HCT116 (cell line): ENCODE data around the gene SLC15A5.

Experiments
- EZH2 ChIP-seq: fragments of 200-600 bp; sonication (generic); IDR thresholded peaks from 2 replicates; pipeline ENCODE4 v1.6.1; 2017; ENCODE audit warnings: antibody characterized with exemption, mixed run types
- POLR2AphosphoS5 ChIP-seq: IDR thresholded peaks from 2 replicates; pipeline ENCODE4 v1.6.1; 2011; ENCODE audit warnings: mild to moderate bottlenecking, low read depth, low read length, moderate library complexity
- RAD21 ChIP-seq: IDR thresholded peaks from 2 replicates; pipeline ENCODE4 v1.6.1; 2012; ENCODE audit warnings: low read depth, mild to moderate bottlenecking
- TCF7L2 ChIP-seq: IDR thresholded peaks from 2 replicates; pipeline ENCODE4 v1.7.0; 2011; ENCODE audit warnings: borderline replicate concordance, inconsistent platforms; ENCODE audit not compliant: insufficient read depth, insufficient read length; ENCODE audit errors: extremely low read depth
- TF ChIP-seq, protein P1 (sequence below): IDR thresholded peaks from 2 replicates; pipeline ENCODE4 v1.6.1; 2012
- TF ChIP-seq, protein P2 (sequence below), 3 experiments: fragments of 200-600 bp in 1 of 3; sonication (generic) in 1 of 3; IDR thresholded peaks in 2 of 3; conservative IDR thresholded peaks in 1 of 3; 2 replicates each; pipeline ENCODE4 v1.5.1; 2012 to 2017; ENCODE audit warnings: low read depth in 2 of 3, low read length in 2 of 3, antibody characterized with exemption in 1 of 3, borderline replicate concordance in 1 of 3, control low read depth in 1 of 3, mild to moderate bottlenecking in 1 of 3, mixed read lengths in 1 of 3, mixed run types in 1 of 3, moderate library complexity in 1 of 3; ENCODE audit not compliant: insufficient read depth in 1 of 3
- TF ChIP-seq, protein P3 (sequence below): IDR thresholded peaks from 2 replicates; pipeline ENCODE4 v1.6.1; 2012; ENCODE audit warnings: low read depth

DNA sequence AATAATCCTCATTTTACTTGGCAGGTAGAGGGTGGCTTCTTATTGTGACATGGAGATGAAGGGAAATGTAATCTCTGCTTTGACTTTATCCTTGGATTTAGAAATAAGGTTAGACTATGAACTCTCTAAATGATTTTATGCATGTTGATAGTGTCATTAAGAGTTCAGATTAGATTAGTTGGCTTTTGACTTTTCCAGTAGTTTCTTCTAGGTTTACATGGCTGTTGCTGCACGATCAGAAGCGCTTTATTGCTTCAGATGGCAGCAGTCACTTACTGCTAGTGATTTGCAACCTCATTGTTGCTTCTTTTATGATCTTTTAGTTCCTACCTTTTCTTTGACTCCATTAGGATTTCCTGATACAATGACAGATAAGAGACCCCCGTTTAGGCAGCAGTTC is 32.3 kb downstream of the SLC15A5 start:
- TF ChIP-seq POLR2AphosphoS5 (no peak), RAD21 (no peak), TCF7L2 (no peak), EZH2 (no peak)
- TF ChIP-seq, protein P1, sequence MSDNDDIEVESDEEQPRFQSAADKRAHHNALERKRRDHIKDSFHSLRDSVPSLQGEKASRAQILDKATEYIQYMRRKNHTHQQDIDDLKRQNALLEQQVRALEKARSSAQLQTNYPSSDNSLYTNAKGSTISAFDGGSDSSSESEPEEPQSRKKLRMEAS: no peak
- TF ChIP-seq, protein P2, sequence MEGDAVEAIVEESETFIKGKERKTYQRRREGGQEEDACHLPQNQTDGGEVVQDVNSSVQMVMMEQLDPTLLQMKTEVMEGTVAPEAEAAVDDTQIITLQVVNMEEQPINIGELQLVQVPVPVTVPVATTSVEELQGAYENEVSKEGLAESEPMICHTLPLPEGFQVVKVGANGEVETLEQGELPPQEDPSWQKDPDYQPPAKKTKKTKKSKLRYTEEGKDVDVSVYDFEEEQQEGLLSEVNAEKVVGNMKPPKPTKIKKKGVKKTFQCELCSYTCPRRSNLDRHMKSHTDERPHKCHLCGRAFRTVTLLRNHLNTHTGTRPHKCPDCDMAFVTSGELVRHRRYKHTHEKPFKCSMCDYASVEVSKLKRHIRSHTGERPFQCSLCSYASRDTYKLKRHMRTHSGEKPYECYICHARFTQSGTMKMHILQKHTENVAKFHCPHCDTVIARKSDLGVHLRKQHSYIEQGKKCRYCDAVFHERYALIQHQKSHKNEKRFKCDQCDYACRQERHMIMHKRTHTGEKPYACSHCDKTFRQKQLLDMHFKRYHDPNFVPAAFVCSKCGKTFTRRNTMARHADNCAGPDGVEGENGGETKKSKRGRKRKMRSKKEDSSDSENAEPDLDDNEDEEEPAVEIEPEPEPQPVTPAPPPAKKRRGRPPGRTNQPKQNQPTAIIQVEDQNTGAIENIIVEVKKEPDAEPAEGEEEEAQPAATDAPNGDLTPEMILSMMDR (IDR thresholded peaks at IDR 0.05 in 2 of 3, conservative IDR thresholded peaks at IDR 0.05 in 1 of 3; ENCODE audit: borderline replicate concordance in 1 of 3, insufficient read depth in 1 of 3, low read depth in 2 of 3, low read length in 2 of 3): no peak
- TF ChIP-seq, protein P3, sequence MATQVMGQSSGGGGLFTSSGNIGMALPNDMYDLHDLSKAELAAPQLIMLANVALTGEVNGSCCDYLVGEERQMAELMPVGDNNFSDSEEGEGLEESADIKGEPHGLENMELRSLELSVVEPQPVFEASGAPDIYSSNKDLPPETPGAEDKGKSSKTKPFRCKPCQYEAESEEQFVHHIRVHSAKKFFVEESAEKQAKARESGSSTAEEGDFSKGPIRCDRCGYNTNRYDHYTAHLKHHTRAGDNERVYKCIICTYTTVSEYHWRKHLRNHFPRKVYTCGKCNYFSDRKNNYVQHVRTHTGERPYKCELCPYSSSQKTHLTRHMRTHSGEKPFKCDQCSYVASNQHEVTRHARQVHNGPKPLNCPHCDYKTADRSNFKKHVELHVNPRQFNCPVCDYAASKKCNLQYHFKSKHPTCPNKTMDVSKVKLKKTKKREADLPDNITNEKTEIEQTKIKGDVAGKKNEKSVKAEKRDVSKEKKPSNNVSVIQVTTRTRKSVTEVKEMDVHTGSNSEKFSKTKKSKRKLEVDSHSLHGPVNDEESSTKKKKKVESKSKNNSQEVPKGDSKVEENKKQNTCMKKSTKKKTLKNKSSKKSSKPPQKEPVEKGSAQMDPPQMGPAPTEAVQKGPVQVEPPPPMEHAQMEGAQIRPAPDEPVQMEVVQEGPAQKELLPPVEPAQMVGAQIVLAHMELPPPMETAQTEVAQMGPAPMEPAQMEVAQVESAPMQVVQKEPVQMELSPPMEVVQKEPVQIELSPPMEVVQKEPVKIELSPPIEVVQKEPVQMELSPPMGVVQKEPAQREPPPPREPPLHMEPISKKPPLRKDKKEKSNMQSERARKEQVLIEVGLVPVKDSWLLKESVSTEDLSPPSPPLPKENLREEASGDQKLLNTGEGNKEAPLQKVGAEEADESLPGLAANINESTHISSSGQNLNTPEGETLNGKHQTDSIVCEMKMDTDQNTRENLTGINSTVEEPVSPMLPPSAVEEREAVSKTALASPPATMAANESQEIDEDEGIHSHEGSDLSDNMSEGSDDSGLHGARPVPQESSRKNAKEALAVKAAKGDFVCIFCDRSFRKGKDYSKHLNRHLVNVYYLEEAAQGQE: no peak
